Activated CD8-positive, alpha-beta memory T cell treated with anti-CD3 and anti-CD28 coated beads, Interleukin-2, amount 50 U/mL, for 1 hour (primary cell): ENCODE measurements around the gene S1PR5.
"Not testable (repeated sequence)": the region's sequence is repeated elsewhere in the genome, so short reads cannot be mapped to it uniquely, and the experiment has no call there.

Source experiments
- DNase-seq: peaks from one replicate; pipeline ENCODE4 v3.0.0-alpha.2; 2020; ENCODE audit errors: extremely low read depth

S1PR5 gene

GRCh38 chr19:10517361-10517759, at the start of gene S1PR5:
Gene S1PR5 (minus strand): TSS chr19:10517447. CDS start chr19:10515011, 2,436 bp downstream.
- DNase-seq: no peak

GRCh38 chr19:10566658-10567410, 49.6 kb upstream of the S1PR5 start:
- DNase-seq: no peak

GRCh38 chr19:10566408-10566657, 49.1 kb upstream of the S1PR5 start:
- DNase-seq: no peak

- peak; percentile 96 for DNase-seq
Observed at GRCh38 chr19:10565567-10566407, 48.5 kb upstream of the S1PR5 start, which contains the start of gene KRI1. Gene KRI1 (minus strand): TSS chr19:10566010. CDS start chr19:10565999, 11 bp downstream.

GRCh38 chr19:10565028-10565566, 47.9 kb upstream of the S1PR5 start:
- DNase-seq: no peak

- DNase-seq: no peak
Observed at GRCh38 chr19:10562609-10563008, 45.4 kb upstream of the S1PR5 start.

GRCh38 chr19:10560154-10560553, 42.9 kb upstream of the S1PR5 start:
- no peak for DNase-seq

- DNase-seq: no peak
Observed at GRCh38 chr19:10557603-10558197, 40.5 kb upstream of the S1PR5 start.

GRCh38 chr19:10555610-10555973, 38.3 kb upstream of the S1PR5 start:
- DNase-seq: no peak

- no peak for DNase-seq
Observed at GRCh38 chr19:10554760-10555609, 37.7 kb upstream of the S1PR5 start.

GRCh38 chr19:10553943-10554381, 36.7 kb upstream of the S1PR5 start:
- DNase-seq: no peak

- DNase-seq: no peak
Observed at GRCh38 chr19:10553087-10553667, 35.9 kb upstream of the S1PR5 start.

GRCh38 chr19:10552510-10553053, 35.3 kb upstream of the S1PR5 start:
- no peak for DNase-seq

- no peak for DNase-seq
Observed at GRCh38 chr19:10551698-10552301, 34.6 kb upstream of the S1PR5 start.

GRCh38 chr19:10551006-10551405, 33.8 kb upstream of the S1PR5 start:
- not testable (repeated sequence) for DNase-seq

GRCh38 chr19:10550336-10550735, 33.1 kb upstream of the S1PR5 start:
- no peak for DNase-seq

- no peak for DNase-seq
Observed at GRCh38 chr19:10549733-10550132, 32.5 kb upstream of the S1PR5 start.

- DNase-seq: no peak
Observed at GRCh38 chr19:10548746-10549276, 31.6 kb upstream of the S1PR5 start.

- no peak for DNase-seq
Observed at GRCh38 chr19:10546817-10547216, 29.6 kb upstream of the S1PR5 start.

- DNase-seq: no peak
Observed at GRCh38 chr19:10544753-10545251, 27.6 kb upstream of the S1PR5 start.
